Activated T-helper 9 cell treated with anti-CD3 and anti-CD28 coated beads, Interleukin-2, amount 50 U/mL, for 16 hours (primary cell): ENCODE results near the gene HENMT1.
"Not testable (repeated sequence)": the region's sequence is repeated elsewhere in the genome, so short reads cannot be mapped to it uniquely, and the experiment has no call there.

Experiments
- DNase-seq: peaks from one replicate; pipeline ENCODE4 v3.0.0-alpha.2; 2020; ENCODE audit warnings: low read depth

The HENMT1 gene

DNA sequence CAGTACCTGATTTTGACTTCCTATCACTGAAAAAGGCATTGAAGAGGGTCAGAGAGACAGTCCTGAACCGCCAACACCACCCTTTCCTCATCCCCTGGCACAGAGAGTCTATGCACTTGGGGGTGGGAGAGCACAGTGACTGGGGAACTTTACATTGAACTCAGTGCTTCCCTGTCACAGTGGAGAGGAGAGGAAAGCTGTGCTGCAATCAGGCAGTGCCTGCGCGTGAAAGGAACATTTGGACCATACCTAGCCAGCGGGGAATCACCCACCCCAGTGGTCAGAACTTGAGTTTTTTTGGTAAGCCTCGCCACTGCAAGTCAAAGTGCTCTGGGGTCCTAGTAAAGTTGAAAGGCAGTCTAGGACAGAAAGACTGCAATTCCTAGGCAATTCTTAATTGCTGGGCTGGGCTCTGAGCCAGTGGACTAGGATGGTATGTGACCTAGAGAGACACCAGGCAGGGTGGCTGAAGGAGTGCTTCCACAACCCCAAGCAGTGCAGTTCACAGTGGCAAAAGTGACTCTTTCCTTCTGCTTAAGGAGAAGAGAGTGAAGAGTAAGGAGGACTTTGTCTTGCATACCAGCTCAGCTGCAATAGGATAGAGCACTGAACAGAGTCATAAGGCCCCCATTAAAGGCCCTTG is 9.4 kb upstream of the HENMT1 start:
- no peak for DNase-seq

DNA sequence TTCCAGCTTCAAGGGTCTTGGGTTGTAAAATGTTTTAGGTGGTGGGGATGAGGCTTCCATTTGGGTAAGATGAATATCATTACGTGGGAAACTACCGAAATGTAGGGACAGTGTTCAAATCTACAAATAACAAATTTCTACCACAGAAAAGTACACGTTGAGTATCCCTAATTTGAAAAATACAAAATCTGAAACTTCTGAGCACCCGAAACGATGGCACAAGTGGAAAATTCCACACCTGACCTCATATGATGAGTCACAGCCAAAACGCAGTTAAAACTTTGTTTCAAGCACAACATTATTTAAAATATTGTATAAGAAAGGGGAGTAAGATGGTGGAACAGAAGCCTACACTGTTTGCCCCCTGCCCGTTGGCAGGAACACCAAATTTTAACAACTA is 8.8 kb upstream of the HENMT1 start:
- no peak for DNase-seq

DNA sequence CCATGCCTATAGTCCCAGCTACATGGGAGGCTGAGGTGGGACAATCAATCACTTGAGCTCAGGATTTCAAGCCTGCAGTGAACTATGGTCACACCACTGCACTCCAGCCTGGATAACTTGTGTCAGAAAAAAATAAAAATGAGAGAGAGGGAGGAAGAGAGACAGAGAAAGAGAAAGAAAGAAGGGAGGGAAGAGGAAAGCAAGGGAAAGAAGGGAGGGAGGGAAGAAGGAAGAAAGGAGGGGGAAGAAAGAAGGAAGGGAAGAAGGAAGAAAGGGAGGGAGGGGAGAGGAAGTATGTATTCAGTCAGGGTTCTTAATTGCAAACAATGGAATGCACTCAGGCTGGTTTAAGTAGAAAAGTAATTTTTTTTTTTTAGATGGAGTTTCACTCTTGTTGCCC is 7.9 kb upstream of the HENMT1 start:
- no peak for DNase-seq

GRCh38 chr1:108667422-108667821 is 6.5 kb upstream of the HENMT1 start:
- DNase-seq, result not testable (repeated sequence)

GRCh38 chr1:108665771-108666170 is 4.9 kb upstream of the HENMT1 start:
- DNase-seq, result no peak

- no peak for DNase-seq
Observed at GRCh38 chr1:108665067-108665466, 4.2 kb upstream of the HENMT1 start.

DNA sequence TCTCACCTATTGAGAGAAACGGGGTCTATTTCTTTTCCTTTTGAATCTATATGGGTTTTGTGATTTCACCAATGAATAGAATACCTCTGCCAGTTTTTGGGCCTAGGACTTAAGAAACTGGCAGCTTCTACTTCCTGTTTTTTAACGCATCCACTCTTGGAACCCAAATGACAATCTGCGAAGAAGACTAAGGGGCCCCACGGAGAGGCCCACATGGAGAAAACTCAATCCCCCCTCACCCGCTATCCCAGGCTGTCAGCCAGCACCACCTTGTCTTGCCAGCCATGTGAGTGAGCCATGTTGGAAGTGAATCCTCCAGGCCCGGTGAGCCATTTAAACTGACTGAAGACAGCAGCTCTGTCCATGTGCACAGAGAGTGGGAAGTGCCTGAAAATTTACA is 3.6 kb upstream of the HENMT1 start:
- DNase-seq, result no peak

DNA sequence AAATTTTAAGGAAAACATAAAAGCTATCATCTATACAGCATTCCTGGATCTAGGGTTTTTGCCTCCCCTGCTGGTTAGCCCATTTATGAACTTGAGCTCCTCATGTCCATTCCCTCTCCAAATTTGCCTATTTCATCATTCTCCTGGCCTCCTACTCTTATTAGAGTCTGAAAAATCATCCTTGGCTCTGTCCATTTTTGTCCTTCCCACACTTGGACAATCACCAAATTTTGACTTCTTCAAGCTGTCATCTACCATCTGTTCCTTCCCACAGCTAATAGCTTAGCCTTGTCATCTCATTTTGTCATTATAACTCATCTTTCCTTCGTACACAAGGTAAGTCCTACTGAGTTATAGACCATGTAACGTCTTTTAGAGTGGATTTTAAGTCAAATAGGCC is 2.2 kb upstream of the HENMT1 start:
- DNase-seq, result no peak

DNA sequence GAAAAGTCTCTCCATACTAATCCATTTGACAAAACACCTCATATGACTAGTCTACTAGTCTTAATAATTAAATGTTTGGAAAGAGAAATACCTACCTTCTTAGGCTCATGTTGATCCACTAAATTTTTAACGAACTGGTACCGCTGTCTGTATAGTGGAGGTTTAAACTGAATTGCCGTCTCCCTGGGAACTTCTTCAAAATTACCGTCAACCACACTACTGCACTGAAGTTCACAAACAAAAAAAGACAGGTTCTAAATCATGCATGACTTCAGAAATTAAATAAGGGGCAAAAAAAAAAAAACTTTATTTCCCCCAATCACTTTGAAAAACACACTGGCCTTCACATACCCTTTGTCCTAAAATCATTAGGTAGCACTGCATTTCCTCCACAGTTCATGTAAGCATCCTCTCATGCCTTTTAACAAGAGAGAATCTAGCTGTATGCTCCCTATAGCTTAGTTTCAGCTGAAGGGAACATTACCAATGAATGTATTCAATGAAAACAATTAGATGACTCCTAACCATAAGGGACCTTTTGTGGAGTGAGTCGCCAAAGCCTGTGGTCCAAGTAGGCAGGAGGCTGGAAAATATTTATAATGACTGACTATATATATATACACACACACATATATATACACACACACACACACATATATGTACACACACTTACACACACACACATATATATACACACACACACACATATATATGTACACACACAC is 3.4 kb downstream of the HENMT1 start:
- DNase-seq, result no peak

- no peak for DNase-seq
Observed at GRCh38 chr1:108653431-108654105, 7.3 kb downstream of the HENMT1 start.

- DNase-seq, result peak; percentile 54
Observed at GRCh38 chr1:108646648-108647269, 14.1 kb downstream of the HENMT1 start.

DNA sequence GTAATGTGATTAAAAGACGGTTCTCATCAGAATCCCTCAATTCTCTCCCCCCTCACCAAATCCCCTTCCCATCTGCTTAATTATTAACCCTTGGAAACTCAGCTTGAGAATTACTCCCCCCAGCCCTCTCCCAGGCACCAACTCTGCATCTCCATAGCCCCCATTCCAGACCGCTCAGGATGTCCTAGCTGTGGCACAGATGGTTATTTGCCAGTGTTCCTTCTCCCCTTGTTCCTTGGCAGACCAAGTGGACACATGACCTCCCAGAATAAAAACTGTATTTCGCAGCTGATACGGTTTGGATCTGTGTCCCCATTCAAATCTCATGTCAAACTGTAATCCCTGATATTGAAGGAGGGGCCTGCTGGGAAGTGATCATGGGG is 14.6 kb downstream of the HENMT1 start:
- no peak for DNase-seq

DNA sequence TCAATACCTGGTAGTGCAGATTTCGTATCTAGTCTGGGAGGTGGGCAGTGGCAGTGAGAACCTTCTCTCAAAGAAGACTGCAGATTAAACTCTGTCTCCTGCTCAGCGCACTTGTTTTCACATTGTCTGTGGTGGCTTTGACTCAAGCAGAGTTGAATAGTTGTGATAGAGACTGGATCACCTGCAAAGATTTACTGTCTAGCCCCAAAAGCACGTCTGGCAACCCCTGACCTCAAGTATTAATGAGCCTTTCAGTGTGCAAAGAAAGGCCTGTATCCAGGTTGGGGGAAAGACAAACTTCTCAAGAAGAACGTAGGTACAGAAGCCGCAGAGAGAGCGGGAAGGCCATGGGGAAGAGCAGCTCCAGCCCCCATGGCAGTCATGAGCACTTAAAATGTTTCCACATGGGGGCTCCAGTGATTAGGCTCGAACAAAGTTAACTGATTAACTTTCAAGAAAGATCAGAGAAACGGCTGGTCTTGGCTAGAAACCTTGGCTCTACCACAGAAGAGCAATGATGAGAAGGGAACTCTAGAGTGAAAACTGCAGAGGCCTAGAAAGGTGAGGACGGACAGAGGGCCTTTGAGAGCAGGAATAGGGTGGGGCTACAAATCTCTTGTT is 15.2 kb downstream of the HENMT1 start:
- no peak for DNase-seq

- DNase-seq, result no peak
Observed at GRCh38 chr1:108644984-108645383, 15.9 kb downstream of the HENMT1 start.

DNA sequence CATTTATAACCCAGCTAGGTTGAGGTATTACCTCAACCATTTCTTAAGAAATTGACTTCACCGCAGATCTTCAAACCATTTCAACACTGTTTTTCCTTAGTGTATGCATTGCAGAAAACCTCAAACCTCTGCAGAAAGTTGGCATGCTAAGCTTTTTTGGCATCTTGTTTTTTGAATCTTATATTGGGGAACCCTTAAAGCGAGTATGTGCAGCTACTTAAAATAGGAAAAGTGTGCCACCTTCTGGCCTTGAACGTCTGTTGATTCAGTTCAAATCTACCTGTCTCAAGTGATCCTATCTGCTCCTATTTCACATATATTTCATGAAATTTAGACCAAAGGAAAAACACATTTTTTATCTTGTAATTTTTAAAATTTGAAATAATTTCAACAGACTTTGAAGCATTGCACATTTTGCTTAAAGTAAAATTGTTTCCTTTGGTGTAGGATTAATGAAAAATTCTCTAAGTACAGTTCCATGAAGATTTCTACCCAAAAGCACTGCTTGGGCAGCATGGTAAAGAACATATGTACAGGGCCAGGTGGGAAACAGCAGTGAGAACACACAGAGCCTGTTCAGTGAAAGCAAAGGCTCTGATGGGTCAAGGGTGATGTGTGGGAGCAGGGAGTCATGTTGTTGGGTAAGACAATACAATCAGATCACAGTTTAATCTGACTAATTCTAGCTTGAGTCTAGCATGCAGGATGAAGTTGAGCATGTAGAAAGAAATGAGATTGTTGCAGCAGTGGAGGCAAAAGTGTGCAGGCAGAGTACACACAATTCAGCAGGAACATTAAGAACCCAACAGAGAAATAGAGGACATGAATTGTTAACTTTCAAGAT is 17.2 kb downstream of the HENMT1 start:
- DNase-seq, result no peak

GRCh38 chr1:108640863-108641262 is 20.0 kb downstream of the HENMT1 start:
- DNase-seq, result not testable (repeated sequence)

GRCh38 chr1:108639899-108640560 is 20.9 kb downstream of the HENMT1 start:
- peak; percentile 9 for DNase-seq

DNA sequence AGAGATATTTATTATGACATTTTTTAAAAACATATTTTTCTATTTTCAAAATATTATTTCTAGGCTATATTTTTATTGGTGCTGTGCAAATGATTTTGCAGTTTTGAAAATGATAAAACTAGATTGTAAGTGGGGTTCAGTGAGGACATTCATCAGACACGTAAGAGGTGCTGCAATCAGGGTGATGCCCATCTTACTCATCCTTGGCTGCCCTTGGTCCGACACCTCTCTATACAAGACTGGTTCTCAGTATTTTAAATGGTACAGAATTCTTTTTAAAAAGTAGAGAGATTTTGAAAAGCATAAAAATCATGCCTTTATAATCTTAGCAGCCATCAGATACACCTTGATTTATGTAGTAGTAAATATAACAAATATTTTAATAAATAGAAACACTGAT is 24.0 kb downstream of the HENMT1 start:
- no peak for DNase-seq

GRCh38 chr1:108634521-108634920 is 26.4 kb downstream of the HENMT1 start:
- DNase-seq, result no peak

DNA sequence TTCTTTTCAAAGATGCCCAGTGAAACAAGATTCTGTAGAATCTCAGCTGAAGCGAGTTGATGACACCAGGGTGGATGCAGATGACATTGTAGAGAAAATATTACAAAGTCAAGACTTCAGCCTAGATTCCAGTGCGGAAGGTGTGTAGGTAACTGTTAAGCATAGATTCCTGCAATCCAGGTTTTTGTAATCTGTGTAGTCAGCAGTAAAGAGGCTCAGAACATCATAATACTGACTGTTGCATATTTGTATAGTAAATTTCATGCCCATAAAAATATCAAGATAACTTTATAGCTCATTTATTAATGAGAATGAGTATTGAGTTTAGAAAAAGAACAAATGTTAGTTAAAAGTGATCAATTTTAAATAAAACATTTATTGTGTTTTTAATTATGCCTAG is 32.2 kb downstream of the HENMT1 start:
- no peak for DNase-seq

- no peak for DNase-seq
Observed at GRCh38 chr1:108627951-108628350, 32.9 kb downstream of the HENMT1 start.
